ENCODE data around the gene JAKMIP1.
"Not testable (repeated sequence)": the region's sequence is repeated elsewhere in the genome, so short reads cannot be mapped to it uniquely, and the experiment has no call there.

The JAKMIP1 gene

DNA sequence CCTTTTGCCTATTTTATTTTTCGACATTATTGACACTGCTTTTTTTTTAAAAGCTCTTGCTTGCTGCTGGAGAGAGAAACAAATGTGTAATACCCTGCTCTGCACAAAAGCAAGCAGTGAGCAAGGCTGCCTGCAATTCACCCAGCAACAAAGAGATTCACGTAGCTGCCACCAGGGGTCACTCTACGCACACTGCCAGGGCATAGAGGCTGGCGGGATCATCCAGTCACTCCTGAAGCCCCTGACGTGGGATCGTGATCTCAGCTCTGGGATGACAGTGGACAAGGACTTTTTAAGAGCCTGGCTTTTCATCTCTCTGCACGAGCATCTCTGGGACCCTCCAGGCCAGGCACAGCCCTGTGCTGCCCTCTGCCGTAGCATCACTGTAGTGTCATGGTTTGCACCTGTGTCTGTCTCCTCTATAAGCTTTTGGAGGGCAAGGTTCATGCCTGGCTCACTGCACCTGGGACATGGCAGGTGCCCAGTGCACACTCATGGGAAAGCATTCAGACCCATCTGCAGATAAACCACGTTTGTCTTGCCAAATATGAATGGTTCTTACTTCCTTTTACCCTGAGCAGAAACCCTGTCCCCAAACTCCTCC is 201.9 kb downstream of the JAKMIP1 start:
- peak; percentile 51 to 89 (median 75) for DNase-seq
- intact Hi-C loops (cut with DNase I), result loop anchor here (5.0 kb wide), 1 partner anchor 329 kb away; no protein-coding TSS in a partner anchor

DNA sequence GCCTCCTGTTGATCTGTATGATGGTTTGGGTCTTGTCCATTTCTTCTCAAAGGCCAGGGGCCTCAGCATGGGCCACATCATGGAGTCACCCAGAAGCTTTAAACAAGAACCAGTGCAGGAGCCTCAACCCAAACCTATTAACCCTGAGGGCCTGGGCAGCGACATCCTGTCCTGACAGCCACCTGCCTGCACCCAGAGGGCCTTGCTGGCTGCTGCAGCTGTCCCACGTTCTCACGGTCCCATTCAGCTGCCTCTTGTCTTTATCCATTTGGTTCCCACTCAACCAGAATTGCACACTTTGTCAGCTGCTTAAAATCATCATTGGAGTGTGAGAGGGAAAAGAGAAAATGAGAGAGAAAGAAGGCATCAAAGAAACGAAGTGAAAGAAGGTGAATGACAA is 203.7 kb downstream of the JAKMIP1 start:
- peak in 12 of 42 donors; percentile 0 to 27 (median 10) for DNase-seq
- intact Hi-C loops (cut with DNase I), result loop anchor here (5.0 kb wide), 1 partner anchor 331 kb away; no protein-coding TSS in a partner anchor

DNA sequence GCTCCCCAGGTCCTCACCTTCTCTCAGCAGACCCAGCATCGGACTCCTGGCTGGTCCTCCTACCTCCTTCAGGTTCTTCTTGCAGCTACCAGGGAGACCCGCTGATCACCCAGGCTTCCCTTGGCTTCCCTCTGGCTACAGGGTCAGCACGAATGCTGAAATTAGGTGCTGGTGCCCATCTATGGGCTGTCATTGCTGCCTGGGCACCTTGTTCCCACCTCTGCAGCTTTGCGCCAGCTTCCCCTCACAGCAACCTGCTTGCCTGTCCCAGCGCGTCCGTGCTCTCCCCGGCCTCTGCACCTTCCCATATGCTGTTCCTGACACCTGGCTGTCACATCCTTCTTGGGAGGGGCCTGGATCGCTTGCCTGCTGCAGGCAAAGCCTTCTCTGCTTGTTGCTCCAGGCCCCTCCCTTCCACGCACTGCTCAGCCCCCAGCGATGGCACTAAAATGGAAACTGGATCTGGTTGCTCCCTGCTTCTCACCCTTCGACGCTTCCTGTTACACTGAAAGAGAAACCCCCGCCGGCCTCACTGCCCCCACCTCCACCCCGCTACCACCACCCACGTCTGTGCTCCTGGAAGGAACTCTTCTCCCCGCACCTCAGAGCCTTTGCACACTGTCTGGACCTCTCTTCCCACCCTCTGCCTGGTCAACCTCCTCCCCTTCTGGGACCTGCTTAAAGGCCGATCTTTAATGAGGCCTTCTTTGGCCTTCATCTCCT is 204.3 kb downstream of the JAKMIP1 start:
- intact Hi-C loops (cut with DNase I), result loop anchor here (5.0 kb wide), 1 partner anchor 331 kb away; no protein-coding TSS in a partner anchor
- peak in 16 of 42 donors; percentile 7 to 40 (median 25) for DNase-seq

DNA sequence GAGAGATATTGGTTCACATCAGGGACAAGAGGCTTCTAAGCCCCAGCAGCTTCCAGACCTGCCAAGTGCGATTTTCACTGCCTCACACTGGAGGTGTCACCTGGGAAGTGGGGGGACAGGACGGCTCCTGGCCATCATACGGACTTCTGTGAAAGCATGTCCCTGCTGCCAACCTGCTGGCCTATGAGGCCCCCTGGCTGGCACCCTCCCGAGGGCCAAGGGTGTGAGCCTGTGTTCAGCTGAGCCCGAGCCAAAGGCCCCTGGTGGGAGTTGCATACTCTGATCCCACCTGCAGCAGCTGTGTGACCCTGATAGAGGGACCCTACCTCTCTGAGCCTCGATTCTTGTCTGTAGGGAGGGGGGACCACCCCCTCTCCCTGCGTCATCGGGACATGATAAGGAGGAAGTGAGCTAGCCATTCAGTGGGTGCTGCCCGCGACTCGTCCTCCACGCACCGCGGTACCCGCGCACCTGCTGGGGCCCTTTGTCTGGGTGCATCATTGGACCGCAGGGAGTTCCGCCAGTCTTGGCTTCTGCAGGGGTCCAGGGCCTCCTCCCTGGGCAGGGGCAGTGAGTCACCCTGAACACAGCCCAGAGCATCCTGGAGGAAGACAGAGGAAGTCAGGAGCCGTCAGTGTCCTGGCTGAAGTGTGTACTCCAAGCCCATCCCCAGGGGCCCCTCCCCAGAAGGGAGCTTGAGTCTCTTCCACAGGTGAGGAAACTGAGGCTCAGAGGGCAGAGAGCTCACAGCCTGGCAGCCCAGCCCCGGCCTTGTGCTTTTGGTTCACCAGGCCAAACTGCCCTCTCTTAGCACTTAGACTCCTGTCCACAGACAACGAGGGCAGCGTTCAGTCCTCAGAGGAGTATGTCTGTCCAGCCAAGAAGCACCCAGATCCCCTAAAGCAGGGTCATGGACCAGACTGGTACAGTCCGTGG is 206.2 kb downstream of the JAKMIP1 start:
- intact Hi-C loops (cut with DNase I), result no loop called here
- DNase-seq, result peak in 13 of 42 donors; percentile 2 to 37 (median 11)

DNA sequence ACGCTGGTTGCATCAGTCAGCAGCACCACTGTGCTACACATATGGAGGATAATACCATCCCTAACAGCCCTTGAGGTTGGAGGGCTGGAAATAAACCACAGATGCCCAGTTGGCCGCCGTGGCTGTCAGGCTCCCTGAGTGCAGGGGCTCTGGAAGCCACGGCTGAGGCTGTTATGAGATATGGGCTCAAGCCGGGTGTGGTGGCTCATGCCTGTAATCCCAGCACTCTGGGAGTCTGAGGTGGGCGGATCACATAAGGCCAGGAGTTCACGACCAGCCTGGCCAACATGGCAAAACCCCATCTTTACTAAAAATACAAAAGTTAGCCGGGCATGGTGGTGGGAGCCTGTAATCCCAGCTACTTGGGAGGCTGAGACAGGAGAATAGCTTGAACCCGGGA is 207.0 kb downstream of the JAKMIP1 start:
- intact Hi-C loops (cut with DNase I), result not testable (repeated sequence)
- peak in 10 of 42 donors; percentile 2 to 16 (median 4) for DNase-seq

DNA sequence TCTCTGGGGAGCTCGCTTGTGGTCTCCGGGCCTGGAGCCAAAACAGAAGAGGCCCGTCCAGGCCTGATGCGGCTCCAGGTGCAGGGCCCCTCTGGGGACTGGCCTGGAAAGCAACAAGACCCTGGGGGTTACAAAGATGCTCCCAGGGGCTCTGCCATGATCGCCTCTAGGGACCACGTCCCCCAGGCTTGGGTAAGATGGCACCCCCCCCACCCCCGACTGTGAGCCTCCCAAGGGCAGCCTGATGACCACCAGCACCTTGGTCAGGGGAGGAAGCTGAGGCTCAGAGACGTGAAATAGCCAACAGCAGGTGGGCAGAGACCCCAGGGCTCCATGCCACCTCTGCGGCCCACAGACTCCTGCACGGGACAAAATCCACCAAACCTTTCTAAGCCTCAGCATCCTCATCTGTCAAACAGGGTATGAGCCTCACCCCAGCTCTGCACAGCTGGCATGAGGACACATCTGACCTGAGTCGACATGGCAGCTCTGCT is 207.5 kb downstream of the JAKMIP1 start:
- DNase-seq, result peak in 8 of 42 donors; percentile 0 to 12 (median 7)
- intact Hi-C loops (cut with DNase I), result no loop called here

DNA sequence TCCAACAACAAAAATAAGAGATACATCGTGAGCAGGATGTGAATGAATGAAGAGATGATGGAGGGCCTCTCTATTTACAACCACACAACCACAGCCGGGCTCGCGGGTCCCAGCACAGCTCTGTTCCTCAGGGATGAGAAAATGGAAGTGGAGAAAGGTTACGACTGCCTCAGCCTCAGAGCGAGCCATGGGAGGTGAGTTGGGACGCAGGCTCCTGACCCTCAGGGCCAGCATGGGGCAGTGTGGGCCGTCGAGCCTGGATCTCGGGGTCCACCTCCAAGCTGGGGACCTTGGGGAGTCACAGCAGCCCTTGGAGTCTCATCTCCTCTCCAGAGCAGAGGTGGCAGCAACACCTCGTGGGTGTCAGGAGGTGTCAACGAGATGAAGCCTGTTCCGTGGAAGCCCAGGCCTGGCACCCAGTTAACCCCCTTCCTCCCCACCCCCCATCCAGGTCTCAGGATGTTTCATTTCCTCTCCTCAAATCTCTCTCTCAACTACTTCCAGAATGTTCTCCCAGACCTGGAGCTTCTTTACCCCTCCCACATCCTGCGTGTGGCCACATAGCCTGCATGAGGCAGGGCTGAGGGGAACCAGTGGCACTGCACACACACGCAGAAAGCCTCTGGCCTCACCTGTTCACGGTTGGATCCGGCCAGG is 208.1 kb downstream of the JAKMIP1 start:
- peak in 8 of 42 donors; percentile 3 to 24 (median 15) for DNase-seq
- intact Hi-C loops (cut with DNase I), result no loop called here

DNA sequence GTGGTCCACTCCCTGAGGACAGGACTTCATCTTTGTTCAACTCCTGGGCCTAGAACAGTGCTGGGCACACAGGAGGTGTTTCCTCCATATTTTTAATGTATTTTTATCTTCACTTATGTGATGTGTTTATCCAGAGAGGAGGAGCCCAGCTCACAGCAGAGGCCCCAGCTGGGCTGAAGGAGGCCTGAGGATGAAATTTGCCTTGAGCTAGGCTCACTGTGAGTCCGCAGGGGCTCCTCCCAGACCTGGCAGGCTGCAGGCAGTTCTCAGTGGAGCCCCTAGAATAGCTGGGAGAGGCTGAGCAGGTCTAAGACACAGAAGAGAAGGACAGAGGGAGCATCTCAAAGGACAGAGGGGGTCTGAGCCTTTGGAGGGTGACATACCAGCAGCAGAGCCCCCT is 208.9 kb downstream of the JAKMIP1 start:
- intact Hi-C loops (cut with DNase I), result no loop called here
- peak in 2 of 42 donors; percentile 5 to 11 for DNase-seq

DNA sequence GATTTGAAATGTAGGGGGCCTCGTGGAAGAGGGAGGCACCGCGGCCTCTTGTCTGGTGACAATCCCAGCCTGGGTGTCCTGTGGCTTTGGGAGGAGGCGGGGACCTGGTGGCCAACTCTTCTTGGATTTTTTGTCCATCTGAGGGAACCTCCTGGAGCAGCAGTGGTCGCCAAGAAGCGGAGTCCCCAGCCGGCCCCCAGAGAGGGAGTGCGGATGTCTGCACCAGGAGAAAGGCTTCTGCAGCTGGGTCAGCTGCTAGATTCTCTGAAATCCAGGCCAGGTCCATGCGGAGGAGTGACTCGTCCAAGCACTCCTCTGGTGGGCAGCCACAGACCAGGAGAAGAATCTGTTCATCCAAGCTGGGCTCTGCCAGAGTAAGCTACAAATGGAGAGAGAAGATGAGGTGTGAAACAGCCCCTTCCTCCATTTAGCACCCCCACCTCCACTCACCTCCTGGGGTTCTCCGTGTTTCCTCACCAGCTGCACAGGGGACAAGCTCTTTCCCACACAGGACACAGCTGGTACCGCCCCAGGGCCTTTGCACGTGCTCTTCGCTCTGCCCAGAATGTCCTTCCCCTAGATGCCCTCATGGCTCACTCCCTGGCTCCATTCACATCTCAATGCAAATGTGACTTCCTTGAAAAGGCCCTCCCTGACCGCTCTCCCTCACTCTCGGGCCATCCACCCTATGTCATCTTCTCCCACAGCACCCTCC is 209.7 kb downstream of the JAKMIP1 start:
- intact Hi-C loops (cut with DNase I), result no loop called here
- DNase-seq, result peak in 9 of 42 donors; percentile 1 to 22 (median 11)

DNA sequence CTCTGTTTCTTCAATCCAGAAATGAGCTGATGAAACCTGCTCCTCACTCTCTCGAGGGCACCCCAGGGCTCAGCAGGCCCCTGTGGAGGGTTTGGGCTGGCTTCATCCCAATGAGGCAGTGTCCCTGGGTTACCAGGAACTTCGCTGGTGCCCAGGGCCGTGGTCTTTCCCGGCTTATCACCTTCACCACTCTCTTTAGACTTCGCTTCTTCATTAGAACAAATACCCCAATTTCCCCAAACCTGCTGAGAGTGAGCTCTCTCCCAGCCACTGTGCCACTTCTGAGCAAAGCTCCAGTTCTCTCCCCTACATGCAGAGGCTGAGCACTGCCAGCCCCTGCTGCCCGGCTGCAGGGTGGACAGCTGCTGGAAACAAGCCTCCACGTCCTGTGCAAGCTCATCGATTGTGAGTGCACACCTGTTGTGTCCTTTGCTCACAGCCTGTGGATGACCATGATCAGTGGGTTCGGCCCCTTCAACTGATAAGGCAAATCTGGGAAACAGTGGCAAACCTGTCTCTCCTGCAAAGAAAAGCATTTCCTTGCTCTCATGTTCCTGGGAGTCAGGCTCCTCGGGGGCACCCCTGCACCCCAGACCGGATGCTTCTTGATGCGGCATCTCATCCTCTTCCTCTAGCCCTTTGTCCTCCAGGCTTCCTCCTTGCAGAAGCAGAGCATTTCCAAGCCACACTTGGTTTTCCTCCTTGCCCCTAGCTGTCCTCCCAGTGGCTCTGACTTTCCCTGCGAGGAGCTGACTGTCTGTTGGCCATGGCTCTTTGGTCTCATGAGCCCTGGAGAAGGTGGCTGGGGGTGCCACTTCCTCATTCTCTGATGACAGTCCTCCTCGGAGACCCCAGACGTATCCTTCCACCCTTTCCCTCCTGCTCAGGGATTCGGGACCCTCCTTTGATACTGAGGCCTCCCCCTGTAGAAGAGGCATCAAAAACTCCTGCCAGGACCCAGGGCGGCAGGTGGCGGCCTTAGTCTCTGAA is 210.8 kb downstream of the JAKMIP1 start:
- DNase-seq, result peak in 9 of 42 donors; percentile 1 to 28 (median 7)
- intact Hi-C loops (cut with DNase I), result no loop called here

DNA sequence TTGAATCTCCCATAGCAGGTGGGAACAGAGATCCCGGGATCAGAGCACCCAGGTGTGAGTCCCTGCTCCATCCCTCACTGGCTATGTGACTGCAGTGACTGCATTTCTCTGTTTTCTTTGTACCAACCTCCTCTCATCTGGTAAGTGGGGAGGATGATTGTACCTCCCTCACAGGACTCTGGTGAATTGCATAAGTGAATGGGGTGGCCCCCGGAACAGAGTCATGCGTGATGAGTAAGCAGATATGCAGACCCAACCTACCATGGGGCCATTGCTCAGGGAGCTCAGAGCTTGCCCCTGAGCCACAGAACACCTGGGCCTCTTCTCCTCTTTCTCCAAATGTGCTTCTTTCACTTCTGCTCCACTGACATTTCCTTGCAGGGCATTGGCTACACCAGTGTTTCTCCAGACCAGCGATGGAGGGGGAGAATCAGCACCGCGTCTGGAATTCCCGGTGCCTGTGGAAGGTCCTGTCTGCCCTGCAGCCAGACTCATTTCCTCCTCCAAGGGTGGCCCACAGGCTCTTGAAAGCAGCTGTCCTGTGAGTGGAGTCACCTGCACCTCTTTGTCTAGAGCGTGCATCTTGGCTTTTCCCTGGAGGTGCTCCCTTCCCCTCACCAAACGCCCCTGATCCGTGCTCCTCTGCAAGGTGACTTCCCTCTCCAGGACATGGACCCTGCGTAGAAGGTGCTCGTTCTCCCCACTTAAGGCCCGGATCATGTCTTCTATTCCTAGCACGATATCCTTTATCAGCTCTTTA is 212.1 kb downstream of the JAKMIP1 start:
- intact Hi-C loops (cut with DNase I), result no loop called here
- DNase-seq, result peak in 19 of 42 donors; percentile 6 to 63 (median 33)

DNA sequence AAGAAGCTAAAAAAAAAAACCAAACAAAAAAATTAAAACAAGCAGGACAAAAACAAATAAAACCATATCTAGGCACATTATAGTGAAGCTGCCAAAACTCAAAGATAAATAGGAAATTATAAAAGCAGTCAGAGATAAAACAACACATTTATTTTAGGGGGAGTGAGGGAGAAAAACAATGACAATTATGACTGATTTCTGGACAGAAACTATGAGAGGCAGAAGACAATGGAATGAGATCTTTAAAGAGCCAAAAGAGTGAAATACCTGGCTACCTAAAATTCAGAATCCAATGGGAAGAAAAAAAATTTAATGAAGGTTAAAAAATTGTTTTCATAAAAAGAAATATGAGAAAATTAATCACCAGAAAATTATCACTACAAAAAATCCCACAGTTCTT is 215.5 kb downstream of the JAKMIP1 start:
- DNase-seq, result no peak
- intact Hi-C loops (cut with DNase I), result no loop called here

DNA sequence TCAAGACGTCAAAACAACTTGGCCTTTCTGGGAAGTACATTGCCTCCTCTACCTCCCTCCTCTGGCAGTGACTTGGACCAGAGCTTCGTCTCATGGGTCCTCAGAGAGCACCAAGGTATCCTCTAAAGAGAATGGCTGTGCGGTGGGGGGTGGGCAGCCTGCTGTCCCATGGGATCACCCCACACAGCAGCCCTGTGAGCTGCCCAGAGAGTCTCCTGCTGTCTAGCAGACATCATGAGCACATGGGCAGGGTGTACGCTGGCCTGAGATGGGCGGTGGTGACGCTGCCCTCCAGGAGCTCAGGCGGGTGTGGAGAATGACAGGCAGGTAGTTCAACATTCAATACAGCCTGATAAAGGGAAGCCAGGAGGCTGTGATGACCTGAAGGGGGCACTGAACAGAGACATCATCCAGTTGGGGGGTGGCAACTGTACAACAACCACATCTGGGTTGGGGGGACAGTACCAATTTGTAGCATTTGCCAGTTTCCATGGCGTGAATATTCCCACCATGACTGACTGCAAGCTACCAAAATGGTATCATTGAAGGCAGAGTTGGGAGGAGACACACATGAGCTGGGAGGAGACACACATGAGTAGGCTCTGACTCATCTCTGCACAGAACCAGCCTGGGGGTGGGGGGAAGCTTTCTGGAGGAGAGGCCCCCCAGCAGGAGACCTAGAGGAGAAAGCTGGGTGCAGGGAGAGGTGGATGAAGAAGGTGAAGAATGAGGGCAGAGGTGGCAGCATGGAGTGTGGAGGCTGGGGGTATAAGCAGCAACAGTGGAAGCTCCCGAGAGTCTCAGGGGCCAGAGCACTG is 218.0 kb downstream of the JAKMIP1 start:
- intact Hi-C loops (cut with DNase I), result no loop called here
- peak in 25 of 42 donors; percentile 16 to 72 (median 41) for DNase-seq

DNA sequence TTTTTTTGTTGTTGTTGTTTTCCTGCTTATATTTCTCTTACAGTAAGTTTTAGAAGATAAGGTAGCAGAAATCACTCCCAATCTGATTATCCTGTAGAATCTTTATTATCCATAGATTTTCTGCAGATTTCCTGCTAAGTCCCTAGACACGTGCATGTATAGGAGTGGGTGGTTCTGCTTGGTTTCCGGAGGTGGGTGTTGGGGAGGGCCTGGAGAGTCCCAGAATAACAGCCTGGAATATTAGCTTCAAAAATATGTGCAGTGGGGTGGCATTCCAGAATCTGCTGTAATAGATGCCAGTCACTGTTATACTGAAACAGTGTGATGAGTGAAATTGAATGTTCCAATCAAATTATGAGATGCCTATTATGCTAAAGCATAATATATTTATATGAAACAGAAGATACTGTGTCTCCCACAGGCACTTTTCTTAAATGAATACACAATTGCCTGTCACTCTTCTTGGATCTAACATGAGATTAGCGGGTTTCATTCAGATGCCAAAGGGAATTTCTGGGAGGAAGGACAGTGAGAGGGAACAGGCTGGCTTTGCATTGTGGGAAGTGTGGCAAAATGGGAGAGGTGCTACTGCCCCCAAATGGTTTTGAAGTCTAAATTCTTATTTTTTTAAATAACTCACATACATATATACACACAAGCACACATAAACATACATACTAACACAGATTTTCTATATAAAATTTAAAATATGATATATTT is 219.8 kb downstream of the JAKMIP1 start:
- intact Hi-C loops (cut with DNase I), result no loop called here
- peak in 28 of 42 donors; percentile 8 to 79 (median 47) for DNase-seq
